ENCODE measurements around the gene ETV6. TPM values are rescaled to one million over a fixed set of nuclear protein-coding genes. Genes with fewer than 3 reads are reported as not detected.

Gene ETV6
- total and polyA plus RNA-seq, 2 of the 8 experiments (the other 6 are each of a cell fraction or from before 2014, with no cell fraction given), result 5.5 to 23.9 TPM

DNA sequence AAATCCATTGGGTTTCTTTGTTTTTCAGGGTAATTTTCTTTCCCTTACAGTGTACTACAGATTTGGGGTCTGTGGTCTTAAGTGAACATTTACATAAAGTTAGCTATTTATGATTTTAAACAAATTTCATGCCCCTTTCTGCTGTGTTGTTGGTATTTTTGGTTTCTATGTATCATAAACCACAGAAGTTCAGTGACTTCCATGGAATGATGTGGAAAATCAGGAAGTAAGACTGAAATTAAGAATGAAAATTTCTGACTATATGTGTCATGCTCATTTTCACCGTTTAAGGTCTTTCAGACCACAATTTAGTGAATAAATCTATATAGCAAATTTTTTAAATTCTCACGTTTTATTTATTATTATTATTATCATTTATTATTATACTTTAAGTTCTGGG lies 31.7 kb downstream of the ETV6 start:
- no peak overlapping the region for H4K91ac ChIP-seq (replicated peaks; ENCODE audit: insufficient read length, low read length)
- H3K23ac ChIP-seq (ENCODE audit: insufficient read length), result no peak overlapping the region
- no peak overlapping the region for H2BK12ac ChIP-seq (ENCODE audit: low read depth, low read length)
- no peak overlapping the region for H3K56ac ChIP-seq (replicated peaks; ENCODE audit: insufficient read length, low read depth, low read length)
- ChIA-PET POLR2A (ENCODE audit: partially characterized antibody) (no interaction called here), CTCF (ENCODE audit: partially characterized antibody) (no interaction called here)
- H3K27ac ChIP-seq (ENCODE audit: low read depth, low read length), result no peak overlapping the region
- no peaks in the 10 kb centered on the region; a peak in 1 of 8 replicates for H3K36me3 ChIP-seq (ENCODE audit: control insufficient read depth in 2 of 4, insufficient read depth in 4 of 4, low read length in 3 of 4)
- H4K20me1 ChIP-seq (replicated peaks in 1 of 2; ENCODE audit: control insufficient read depth in 1 of 2, insufficient read depth in 2 of 2, low read length in 2 of 2), result peaks cover 0 to 1% of the 10 kb centered on the region in 2 experiments
- peaks cover 0 to 4% (median 1%) of the 10 kb centered on the region in 4 experiments; a peak in 3 of 7 replicates for H3K4me1 ChIP-seq (replicated peaks in 1 of 4; ENCODE audit: control insufficient read depth in 3 of 4, insufficient read depth in 4 of 4, low read length in 3 of 4)
- H3K4ac ChIP-seq (replicated peaks; ENCODE audit: insufficient read length, low read depth, low read length), result no peak overlapping the region
- H2AK5ac ChIP-seq (ENCODE audit: low read depth, low read length), result no peak overlapping the region
- TF ChIP-seq SUZ12 (IDR thresholded peaks at IDR 0.05; ENCODE audit: low read length) (no peak), PHF8 (conservative IDR thresholded peaks at IDR 0.05; ENCODE audit: low read depth, low read length) (no peak), TCF12 (IDR thresholded peaks at IDR 0.05; ENCODE audit: low read depth, low read length) (no peak), GABPA (IDR thresholded peaks at IDR 0.05; ENCODE audit: borderline replicate concordance, insufficient read depth, low read length) (no peak), HDAC6 (IDR thresholded peaks at IDR 0.05; ENCODE audit: low read depth, low read length) (no peak), BCL11A (IDR thresholded peaks at IDR 0.05; ENCODE audit: low read depth in 2 of 2, low read length in 2 of 2) (no peak), KDM5A (IDR thresholded peaks at IDR 0.05; ENCODE audit: low read length) (no peak), CBX5 (IDR thresholded peaks at IDR 0.05; ENCODE audit: low read depth, low read length) (no peak), SIRT6 (IDR thresholded peaks at IDR 0.05; ENCODE audit: low read length) (no peak), ZNF274 (IDR thresholded peaks at IDR 0.05; ENCODE audit: borderline replicate concordance, extremely low read depth, low read length) (no peak)
- H3K79me2 ChIP-seq (ENCODE audit: control insufficient read depth in 1 of 2, insufficient read depth in 2 of 2, low read length in 2 of 2), result peaks cover 0 to 14% of the 10 kb centered on the region in 2 experiments; a peak in 2 of 4 replicates
- no peak overlapping the region for H3K9ac ChIP-seq (replicated peaks in 1 of 4; ENCODE audit: extremely low read depth in 1 of 4, low read depth in 3 of 4, low read length in 3 of 4)
- H3K79me1 ChIP-seq (ENCODE audit: low read depth, low read length), result peaks cover 3% of the 10 kb centered on the region; the same call in 1 of the 2 replicates
- H2BK5ac ChIP-seq (ENCODE audit: low read depth, low read length), result no peak overlapping the region
- H3K27me3 ChIP-seq (replicated peaks in 1 of 4; ENCODE audit: control insufficient read depth in 3 of 4, extremely low read depth in 1 of 4, insufficient read depth in 3 of 4, low read length in 3 of 4), result no peaks in the 10 kb centered on the region; a peak in 1 of 7 replicates
- no peaks in the 10 kb centered on the region for H3K23me2 ChIP-seq (ENCODE audit: low read depth, low read length)
- no peak overlapping the region for H2BK120ac ChIP-seq (replicated peaks; ENCODE audit: low read depth, low read length)
- H3K9me3 ChIP-seq (ENCODE audit: insufficient read depth in 2 of 2, low read depth in 1 of 2, low read length in 1 of 2), result no peaks in the 10 kb centered on the region
- H3K18ac ChIP-seq (ENCODE audit: extremely low read depth, low read length), result no peak overlapping the region
- no peak overlapping the region for H2BK15ac ChIP-seq (ENCODE audit: low read length)
- no peak for DNase-seq (ENCODE audit: low read depth in 1 of 2, low spot score in 2 of 2)
- H2BK20ac ChIP-seq (ENCODE audit: low read length), result no peak overlapping the region
- H4K8ac ChIP-seq (ENCODE audit: extremely low read depth, insufficient read depth, low read length), result no peak overlapping the region
- H3K14ac ChIP-seq (ENCODE audit: insufficient read length), result no peak overlapping the region
- H4K5ac ChIP-seq (ENCODE audit: insufficient read length, low read depth, low read length), result no peak overlapping the region
- no peak overlapping the region for H3K4me3 ChIP-seq (ENCODE audit: extremely low read depth in 1 of 4, insufficient read depth in 2 of 4, low read depth in 3 of 4, low read length in 4 of 4)
- FAIRE-seq, result no peak
- WGBS, 2 experiments (ENCODE audit: extremely low coverage in 1 of 2, insufficient coverage in 1 of 2, insufficient read length in 1 of 2, insufficient replicate concordance in 2 of 2, low coverage in 1 of 2, low lambda C conversion rate in 2 of 2, missing lambda C conversion rate in 1 of 2), result 40% methylated on average over 2 of the region's 2 CpGs; no CpG with 5 or more reads in 1 of the 2 experiments
- H2AFZ ChIP-seq (ENCODE audit: low read length), result no peak overlapping the region
- H3K4me2 ChIP-seq (ENCODE audit: insufficient read depth in 1 of 2, low read depth in 2 of 2, low read length in 2 of 2), result no peak overlapping the region

Measured in H1 (cell line).